GM12878 (cell line): ENCODE measurements around the gene NXPE4. TPM values are rescaled to one million over a fixed set of nuclear protein-coding genes. Genes with fewer than 3 reads are reported as not detected.

ENCODE experiments used
- CBFB ChIP-seq: IDR thresholded peaks from 2 replicates; pipeline ENCODE4 v1.6.1; 2016; ENCODE audit warnings: antibody characterized with exemption, low read depth
- CREM ChIP-seq: IDR thresholded peaks from 2 replicates; pipeline ENCODE4 v1.6.1; 2014; ENCODE audit warnings: antibody characterized with exemption, low read depth
- GABPA ChIP-seq: IDR thresholded peaks from 2 replicates; pipeline ENCODE4 v1.6.1; 2014; ENCODE audit warnings: antibody characterized with exemption, low read depth, mild to moderate bottlenecking, inconsistent platforms
- GATAD2B ChIP-seq: fragments of 450-650 bp; conservative IDR thresholded peaks from 2 replicates; pipeline ENCODE4 v1.6.1; 2017; ENCODE audit warnings: low read depth, mild to moderate bottlenecking, moderate library complexity
- NR2F1 ChIP-seq: fragments of 450-650 bp; conservative IDR thresholded peaks from 2 replicates; pipeline ENCODE4 v1.6.1; 2017; ENCODE audit warnings: mild to moderate bottlenecking
- RCOR1 ChIP-seq: conservative IDR thresholded peaks from 2 replicates; pipeline ENCODE4 v1.6.1; 2012; ENCODE audit warnings: low read depth, low read length, improper control_type of control experiment
- REST ChIP-seq: IDR thresholded peaks from 2 replicates; pipeline ENCODE4 v1.6.1; 2012; ENCODE audit warnings: mild to moderate bottlenecking, low read depth, low read length
- TCF7 ChIP-seq: IDR thresholded peaks from 2 replicates; pipeline ENCODE4 v1.6.1; 2014; ENCODE audit warnings: antibody characterized with exemption, borderline replicate concordance
- ZNF24 ChIP-seq: fragments of 450-650 bp; IDR thresholded peaks from 2 replicates; pipeline ENCODE4 v1.6.1; 2017; ENCODE audit warnings: antibody characterized with exemption, mild to moderate bottlenecking
- polyA plus RNA-seq, 11 experiments: library from polyadenylated mRNA; depleted of rRNA in 4 of 11; unstranded in 6 of 11; stranded (reverse) in 5 of 11; fragments of >200 nt; fragmentation: Nextera tagmentation in 4 of 11; fragmentation: Illumina TruSeq in 1 of 11; extraction: Ambion mirVana in 4 of 11; extraction: Trizol in 1 of 11; gene quantifications; 1 replicate in 1 of 11; 2 replicates in 10 of 11; pipeline versions ENCODE4 v1.2.1 to v1.2.3, GENCODE V29; 2011 to 2016; ENCODE audit warnings: inconsistent platforms in 2 of 11, missing spikeins in 2 of 11, low read depth in 1 of 11
- total RNA-seq, 4 experiments: library from RNA; depleted of rRNA in 3 of 4; stranded (reverse); fragments of >200 nt in 3 of 4; fragmentation: Illumina TruSeq in 1 of 4; extraction: Trizol in 1 of 4; gene quantifications; 2 replicates each; pipeline versions ENCODE4 v1.2.1 to v1.2.3, GENCODE V29; 2013 to 2021
- TF ChIP-seq, protein P1 (sequence below): fragments of 450-650 bp; formaldehyde crosslinking; IDR thresholded peaks from 2 replicates; pipeline ENCODE4 v1.4.0; 2022; ENCODE audit warnings: mild to moderate bottlenecking, moderate library complexity
- TF ChIP-seq, protein P2 (sequence below): IDR thresholded peaks from 2 replicates; pipeline ENCODE4 v1.6.1; 2012; ENCODE audit warnings: low read length, inconsistent platforms
- TF ChIP-seq, protein P3 (sequence below): fragments of 450-650 bp; IDR thresholded peaks from 2 replicates; pipeline ENCODE4 v1.6.1; 2017; ENCODE audit warnings: mild to moderate bottlenecking, low read depth, inconsistent platforms; ENCODE audit not compliant: poor library complexity, severe bottlenecking
- TF ChIP-seq, protein P4 (sequence below): fragments of 450-650 bp; formaldehyde crosslinking; IDR thresholded peaks from 2 replicates; pipeline ENCODE4 v1.4.0; 2020; ENCODE audit warnings: mild to moderate bottlenecking, moderate library complexity
- TF ChIP-seq, protein P5 (sequence below): IDR thresholded peaks from 2 replicates; pipeline ENCODE4 v1.6.1; 2011; ENCODE audit warnings: low read depth, mild to moderate bottlenecking, low read length, moderate library complexity, borderline replicate concordance; ENCODE audit errors: extremely low read depth

The NXPE4 gene
- total and polyA plus RNA-seq, 10 of the 15 experiments (the other 5 are each of a cell fraction or from before 2014, with no cell fraction given): not detected

GRCh38 chr11:114604179-114604813, 8.7 kb upstream of the NXPE4 start (continued):
- TF ChIP-seq CBFB (peak; percentile 41), ZNF24 (peak; percentile 99), GATAD2B (no peak; the same call in 1 of the 2 replicates), CREM (no peak), NR2F1 (peak; percentile 61; the same call in 1 of the 2 replicates), REST (no peak), GABPA (0 out of 2 replicates have a peak, but pooled peaks have one; percentile 11), RCOR1 (peak; percentile 76; the same call in 1 of the 2 replicates), TCF7 (no peak)
- TF ChIP-seq, protein P1, sequence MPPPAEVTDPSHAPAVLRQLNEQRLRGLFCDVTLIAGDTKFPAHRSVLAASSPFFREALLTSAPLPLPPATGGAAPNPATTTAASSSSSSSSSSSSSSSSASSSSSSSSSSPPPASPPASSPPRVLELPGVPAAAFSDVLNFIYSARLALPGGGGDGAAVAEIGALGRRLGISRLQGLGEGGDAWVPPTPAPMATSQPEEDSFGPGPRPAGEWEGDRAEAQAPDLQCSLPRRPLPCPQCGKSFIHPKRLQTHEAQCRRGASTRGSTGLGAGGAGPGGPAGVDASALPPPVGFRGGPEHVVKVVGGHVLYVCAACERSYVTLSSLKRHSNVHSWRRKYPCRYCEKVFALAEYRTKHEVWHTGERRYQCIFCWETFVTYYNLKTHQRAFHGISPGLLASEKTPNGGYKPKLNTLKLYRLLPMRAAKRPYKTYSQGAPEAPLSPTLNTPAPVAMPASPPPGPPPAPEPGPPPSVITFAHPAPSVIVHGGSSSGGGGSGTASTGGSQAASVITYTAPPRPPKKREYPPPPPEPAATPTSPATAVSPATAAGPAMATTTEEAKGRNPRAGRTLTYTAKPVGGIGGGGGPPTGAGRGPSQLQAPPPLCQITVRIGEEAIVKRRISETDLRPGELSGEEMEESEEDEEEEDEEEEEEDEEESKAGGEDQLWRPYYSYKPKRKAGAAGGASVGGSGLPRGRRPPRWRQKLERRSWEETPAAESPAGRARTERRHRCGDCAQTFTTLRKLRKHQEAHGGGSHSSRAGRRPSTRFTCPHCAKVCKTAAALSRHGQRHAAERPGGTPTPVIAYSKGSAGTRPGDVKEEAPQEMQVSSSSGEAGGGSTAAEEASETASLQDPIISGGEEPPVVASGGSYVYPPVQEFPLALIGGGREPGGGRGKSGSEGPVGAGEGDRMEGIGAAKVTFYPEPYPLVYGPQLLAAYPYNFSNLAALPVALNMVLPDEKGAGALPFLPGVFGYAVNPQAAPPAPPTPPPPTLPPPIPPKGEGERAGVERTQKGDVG: peak; percentile 86; the same call in 1 of the 2 replicates
- TF ChIP-seq, protein P2, sequence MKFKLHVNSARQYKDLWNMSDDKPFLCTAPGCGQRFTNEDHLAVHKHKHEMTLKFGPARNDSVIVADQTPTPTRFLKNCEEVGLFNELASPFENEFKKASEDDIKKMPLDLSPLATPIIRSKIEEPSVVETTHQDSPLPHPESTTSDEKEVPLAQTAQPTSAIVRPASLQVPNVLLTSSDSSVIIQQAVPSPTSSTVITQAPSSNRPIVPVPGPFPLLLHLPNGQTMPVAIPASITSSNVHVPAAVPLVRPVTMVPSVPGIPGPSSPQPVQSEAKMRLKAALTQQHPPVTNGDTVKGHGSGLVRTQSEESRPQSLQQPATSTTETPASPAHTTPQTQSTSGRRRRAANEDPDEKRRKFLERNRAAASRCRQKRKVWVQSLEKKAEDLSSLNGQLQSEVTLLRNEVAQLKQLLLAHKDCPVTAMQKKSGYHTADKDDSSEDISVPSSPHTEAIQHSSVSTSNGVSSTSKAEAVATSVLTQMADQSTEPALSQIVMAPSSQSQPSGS: 0 out of 2 replicates have a peak, but pooled peaks have one; percentile 42
- TF ChIP-seq, protein P3, sequence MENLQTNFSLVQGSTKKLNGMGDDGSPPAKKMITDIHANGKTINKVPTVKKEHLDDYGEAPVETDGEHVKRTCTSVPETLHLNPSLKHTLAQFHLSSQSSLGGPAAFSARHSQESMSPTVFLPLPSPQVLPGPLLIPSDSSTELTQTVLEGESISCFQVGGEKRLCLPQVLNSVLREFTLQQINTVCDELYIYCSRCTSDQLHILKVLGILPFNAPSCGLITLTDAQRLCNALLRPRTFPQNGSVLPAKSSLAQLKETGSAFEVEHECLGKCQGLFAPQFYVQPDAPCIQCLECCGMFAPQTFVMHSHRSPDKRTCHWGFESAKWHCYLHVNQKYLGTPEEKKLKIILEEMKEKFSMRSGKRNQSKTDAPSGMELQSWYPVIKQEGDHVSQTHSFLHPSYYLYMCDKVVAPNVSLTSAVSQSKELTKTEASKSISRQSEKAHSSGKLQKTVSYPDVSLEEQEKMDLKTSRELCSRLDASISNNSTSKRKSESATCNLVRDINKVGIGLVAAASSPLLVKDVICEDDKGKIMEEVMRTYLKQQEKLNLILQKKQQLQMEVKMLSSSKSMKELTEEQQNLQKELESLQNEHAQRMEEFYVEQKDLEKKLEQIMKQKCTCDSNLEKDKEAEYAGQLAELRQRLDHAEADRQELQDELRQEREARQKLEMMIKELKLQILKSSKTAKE: peak; percentile 26
- TF ChIP-seq, protein P4, sequence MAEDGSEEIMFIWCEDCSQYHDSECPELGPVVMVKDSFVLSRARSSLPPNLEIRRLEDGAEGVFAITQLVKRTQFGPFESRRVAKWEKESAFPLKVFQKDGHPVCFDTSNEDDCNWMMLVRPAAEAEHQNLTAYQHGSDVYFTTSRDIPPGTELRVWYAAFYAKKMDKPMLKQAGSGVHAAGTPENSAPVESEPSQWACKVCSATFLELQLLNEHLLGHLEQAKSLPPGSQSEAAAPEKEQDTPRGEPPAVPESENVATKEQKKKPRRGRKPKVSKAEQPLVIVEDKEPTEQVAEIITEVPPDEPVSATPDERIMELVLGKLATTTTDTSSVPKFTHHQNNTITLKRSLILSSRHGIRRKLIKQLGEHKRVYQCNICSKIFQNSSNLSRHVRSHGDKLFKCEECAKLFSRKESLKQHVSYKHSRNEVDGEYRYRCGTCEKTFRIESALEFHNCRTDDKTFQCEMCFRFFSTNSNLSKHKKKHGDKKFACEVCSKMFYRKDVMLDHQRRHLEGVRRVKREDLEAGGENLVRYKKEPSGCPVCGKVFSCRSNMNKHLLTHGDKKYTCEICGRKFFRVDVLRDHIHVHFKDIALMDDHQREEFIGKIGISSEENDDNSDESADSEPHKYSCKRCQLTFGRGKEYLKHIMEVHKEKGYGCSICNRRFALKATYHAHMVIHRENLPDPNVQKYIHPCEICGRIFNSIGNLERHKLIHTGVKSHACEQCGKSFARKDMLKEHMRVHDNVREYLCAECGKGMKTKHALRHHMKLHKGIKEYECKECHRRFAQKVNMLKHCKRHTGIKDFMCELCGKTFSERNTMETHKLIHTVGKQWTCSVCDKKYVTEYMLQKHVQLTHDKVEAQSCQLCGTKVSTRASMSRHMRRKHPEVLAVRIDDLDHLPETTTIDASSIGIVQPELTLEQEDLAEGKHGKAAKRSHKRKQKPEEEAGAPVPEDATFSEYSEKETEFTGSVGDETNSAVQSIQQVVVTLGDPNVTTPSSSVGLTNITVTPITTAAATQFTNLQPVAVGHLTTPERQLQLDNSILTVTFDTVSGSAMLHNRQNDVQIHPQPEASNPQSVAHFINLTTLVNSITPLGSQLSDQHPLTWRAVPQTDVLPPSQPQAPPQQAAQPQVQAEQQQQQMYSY (CRISPR knock-in tag): peak; percentile 92
- TF ChIP-seq, protein P5, sequence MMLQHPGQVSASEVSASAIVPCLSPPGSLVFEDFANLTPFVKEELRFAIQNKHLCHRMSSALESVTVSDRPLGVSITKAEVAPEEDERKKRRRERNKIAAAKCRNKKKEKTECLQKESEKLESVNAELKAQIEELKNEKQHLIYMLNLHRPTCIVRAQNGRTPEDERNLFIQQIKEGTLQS: no peak
